NCI-H2107 treated with DMSO at 0.1 percent for 48 hours (cell line): Measurements from ENCODE around the gene GGA1.
"Not testable (repeated sequence)": the region's sequence is repeated elsewhere in the genome, so short reads cannot be mapped to it uniquely, and the experiment has no call there.

Source experiments
- DNase-seq: peaks from one replicate; lab custom pipeline; 2025; ENCODE audit not compliant: unreplicated experiment; lab: John Stamatoyannopoulos, UW

Gene GGA1

DNA sequence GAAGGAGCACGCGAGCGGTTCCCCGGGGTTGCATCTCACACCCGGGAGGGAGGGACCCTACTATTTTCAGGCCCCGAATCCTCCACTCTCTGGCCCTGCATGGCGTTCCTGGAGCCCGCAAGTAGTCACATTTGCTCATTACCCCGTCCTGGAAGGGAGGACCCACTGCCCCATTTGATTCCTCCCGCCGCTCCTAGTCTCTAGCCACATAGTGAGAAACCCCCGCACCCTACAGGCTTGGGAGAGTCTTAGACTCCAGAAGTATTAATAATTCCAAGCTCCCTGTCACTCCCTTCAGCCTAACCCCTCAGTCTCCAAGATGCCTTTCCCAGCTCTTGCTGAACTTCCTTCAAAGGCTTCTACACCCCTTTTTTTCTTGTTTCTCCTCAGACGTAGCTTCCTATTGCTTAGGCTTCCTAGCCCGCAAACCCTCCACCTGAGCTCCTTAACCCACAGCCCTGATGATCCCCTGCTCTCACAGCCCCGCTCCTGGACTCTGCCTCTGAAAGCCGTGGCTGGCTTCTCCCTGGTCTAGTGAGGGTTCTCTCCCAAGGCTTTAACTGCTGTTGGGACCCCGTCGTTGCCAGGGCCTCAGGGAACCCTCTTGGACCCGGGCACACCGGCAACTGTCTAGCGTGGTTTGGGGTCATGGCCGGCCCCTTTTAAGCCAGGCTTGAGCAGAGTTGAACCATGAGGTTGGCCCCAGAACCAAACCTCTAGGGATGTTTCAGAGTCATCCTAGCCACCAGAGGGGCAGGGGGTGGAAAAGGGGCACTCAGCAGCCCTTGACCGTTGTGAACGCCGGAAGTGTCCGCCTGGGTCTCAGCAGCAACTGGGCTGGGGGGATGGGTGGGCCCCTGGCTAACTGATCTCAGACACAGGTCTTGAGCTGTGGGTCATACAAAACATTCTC is 862 bp downstream of the GGA1 start:
- DNase-seq, result no peak

DNA sequence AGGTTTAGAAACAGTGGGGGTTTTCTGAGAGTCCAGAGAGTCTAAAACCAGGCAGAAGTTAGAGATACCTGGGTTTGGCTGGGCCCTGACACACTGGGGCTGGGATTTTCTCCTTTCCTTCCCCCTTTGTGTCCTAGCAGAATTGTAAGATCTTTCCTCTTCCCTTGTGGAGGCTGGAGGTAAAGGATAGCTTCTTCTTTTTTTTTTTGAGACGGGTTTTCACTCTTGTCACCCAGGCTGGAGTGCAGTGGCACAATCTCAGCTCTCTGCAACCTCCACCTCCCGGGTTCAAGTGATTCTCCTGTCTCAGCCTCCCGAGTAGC is 1.5 kb downstream of the GGA1 start:
- not testable (repeated sequence) for DNase-seq

DNA sequence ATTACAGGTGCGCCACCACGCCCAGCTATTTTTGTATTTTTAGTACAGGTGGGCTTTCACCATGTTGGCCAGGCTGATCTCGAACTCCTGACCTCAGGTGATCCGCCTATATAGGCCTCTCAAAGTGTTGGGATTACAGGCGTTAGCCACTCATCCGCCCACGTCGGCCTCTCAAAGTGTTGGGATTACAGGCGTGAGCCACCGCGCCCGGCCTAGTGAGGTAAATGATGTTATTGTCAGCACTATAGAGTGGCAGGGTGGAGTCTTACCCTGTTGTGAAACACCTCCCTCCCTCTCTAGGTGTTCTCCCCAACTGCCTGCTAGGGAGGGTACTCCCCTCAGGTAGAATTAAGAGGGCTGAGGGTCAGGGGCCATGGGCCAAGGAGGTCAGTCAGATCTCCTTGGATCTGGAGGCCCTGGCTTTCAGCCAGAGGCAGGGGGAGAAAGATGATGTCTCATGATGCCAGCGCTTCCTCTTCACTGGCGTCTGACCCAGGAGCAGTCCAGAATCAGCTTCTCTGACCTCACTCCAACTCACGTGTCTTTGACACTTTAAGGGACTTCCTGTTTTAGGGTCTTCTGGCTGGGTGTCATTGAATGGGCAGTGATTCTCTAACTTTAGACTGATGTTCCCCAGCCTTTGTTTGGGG is 2.0 kb downstream of the GGA1 start:
- no peak for DNase-seq

GRCh38 chr22:37611207-37611606 is 2.6 kb downstream of the GGA1 start:
- DNase-seq, result no peak

DNA sequence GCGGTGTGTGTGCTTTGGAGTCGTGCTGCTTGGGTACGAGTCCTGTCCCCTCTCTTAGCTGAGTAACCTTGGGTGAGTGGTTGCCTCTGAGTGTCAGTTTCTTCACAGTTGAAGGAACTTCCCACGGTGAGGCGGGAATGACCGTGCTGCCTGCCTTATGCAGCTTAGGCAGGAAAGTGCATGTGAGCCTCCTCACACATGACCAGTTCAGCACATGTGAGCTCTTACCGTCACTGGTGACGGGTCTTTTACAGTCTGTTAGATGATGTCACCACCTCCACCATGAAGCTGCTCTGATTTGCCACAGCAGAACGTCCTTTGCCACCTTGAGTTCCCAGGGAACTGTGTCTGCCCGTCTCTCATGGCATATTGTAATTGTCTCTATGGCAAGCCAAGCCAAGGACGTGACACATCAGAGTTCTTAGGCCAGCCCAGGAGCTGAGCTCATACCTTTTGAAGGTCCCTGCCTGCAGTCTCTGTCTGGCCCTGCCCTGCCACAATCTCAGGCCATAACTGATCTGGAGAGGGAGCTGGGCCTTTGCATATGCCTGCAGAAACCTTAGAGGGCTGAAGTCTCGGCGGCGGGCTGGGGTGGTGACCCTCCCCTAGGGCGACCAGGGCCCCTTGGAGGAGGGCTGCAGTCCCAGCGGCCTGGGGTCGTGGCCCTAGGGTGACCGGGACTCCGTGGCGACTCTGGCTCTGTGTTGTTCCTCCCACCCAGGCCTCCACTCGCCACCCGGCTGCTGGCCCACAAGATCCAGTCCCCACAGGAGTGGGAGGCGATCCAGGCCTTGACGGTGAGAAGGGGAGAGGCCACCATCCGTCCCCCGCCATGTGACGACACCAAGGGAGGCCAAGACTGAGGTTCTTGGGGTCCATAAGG is 7.8 kb downstream of the GGA1 start:
- no peak for DNase-seq

GRCh38 chr22:37617431-37617830 is 8.8 kb downstream of the GGA1 start:
- no peak for DNase-seq

DNA sequence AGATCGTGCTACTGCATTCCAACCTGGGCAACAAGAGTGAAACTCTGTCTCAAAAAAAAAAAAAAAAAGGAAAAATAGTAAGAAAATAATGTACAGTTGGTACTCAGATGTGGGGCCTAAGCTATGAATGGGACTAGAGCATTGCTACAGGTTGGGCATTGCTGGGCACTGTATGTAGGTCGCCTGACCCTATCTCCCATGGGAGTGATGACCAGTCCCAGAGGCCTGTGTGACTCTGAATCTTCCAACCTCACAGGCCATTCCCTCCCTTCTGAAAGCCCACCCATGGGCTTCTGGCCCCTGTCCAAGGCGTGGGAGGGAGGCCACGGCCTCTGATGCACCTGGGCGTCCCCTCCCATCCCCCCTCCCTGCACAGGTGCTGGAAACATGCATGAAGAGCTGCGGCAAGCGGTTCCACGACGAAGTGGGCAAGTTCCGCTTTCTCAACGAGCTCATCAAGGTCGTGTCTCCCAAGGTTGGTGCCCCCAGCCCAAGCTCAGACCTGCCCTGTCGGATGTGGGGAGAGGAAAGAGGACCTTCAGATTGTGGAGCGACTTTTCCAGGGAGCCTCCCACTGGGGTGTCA is 9.5 kb downstream of the GGA1 start:
- DNase-seq, result no peak

- no peak for DNase-seq
Observed at GRCh38 chr22:37618674-37619073, 10.0 kb downstream of the GGA1 start.

GRCh38 chr22:37619991-37620390 is 11.4 kb downstream of the GGA1 start:
- DNase-seq, result no peak

DNA sequence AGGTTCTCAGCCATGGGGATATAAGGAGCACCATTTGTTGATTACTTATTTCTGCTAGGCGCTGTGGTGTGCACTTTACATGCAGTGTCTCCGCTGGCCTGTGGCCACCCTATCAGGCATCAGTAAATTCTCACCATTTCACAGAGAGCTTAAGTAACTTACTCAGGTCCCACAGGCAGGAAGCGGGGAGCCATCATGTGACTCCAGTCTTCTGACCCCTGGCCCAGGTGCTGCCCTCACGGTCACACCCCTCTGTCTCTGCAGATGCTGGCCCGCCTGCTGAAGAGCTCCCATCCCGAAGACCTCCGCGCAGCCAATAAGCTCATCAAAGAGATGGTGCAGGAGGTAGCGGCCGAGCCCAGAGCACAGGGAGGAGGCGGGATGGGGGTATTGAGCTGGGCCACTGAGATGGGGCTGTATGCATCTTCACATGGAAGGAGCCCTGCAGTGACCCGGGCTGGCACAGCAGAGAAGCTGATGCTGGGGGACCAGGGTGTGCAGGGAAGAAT is 12.8 kb downstream of the GGA1 start:
- no peak for DNase-seq

DNA sequence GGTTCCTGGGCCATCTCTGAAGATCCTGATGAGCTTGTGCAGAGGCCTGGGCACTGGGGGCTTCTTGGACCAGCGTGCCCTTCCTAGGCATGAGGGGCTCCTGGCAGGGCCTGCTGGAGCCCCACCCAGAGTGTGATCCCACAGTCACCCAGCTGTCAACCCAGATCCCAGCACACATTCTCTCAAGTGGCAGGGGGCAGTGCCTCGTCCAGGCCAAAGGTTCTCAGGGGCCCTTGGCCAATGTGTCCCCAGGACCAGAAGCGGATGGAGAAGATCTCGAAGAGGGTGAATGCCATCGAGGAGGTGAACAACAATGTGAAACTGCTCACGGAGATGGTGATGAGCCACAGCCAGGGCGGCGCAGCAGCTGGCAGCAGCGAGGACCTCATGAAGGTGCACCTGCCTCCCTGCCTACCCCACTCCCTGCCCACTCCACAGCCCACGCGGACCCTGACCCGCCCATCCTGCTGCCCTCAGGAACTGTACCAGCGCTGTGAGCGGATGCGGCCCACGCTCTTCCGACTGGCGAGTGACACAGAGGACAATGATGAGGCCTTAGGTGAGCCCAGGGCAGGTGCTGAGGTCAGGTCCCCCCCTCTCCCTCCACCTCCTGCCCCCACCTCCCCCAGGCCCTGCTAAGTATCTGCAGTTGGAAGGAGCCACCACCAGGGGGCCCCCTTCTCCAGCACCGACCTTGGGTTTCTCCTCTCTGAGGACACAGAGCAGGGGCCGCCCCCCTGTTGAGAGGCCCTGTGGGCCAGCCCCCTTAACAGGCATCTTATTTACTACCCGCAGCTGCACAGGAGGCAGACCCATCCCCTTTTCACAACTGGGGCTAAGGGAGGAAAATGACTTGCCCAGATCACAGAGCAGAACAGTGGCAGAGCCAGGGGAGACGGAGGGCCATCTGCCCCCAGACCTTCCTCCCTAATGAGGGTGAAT is 14.7 kb downstream of the GGA1 start:
- DNase-seq, result peak; percentile 21

DNA sequence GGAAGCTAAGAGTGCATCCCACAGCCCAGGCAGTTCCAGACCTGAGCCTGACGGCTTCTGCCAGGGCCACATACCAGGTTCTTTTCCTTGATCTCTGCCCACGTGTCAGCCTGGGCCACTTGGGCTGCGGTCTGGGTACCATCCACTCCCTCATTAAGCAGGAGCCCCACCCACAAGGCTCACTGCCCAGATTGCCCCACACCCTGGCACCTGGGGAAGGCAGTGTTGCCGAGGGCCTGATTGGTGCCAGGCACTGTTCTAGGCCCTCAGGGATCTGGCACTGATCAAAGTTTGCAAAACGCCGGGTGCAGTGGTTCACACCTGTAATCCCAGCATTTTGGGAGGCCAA is 15.4 kb downstream of the GGA1 start:
- no peak for DNase-seq

DNA sequence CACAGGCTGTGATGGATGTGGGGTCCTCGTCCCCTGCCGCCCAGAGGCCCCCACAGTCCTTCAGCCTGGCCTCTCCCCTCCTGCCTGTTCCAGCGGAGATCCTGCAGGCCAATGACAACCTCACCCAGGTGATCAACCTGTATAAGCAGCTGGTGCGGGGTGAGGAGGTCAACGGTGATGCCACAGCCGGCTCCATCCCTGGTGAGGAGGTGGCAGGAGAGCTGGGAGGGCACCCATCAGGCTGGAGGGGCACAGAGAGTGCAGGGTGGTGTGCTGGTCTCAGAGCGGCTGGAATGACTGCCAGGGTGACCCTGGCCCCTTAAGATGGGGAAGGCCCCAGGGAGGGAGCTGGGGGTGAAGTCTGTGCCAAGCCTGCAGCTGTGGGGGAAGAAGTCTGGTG is 16.2 kb downstream of the GGA1 start:
- no peak for DNase-seq

DNA sequence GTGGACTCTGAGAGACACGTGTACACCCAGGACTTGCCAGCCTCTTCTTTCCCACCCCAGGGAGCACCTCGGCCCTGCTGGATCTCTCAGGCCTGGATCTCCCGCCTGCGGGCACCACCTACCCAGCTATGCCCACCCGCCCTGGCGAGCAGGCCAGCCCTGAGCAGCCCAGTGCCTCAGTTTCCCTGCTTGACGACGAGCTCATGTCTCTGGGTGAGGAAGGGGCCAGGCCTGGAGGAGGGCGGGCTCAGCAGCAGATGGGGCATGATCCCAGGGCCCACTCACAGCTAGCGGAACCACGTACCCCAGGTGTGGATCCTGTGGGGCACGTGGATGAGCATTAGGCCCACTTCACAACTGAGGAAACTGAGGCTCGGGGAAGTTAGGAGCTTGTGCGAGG is 17.1 kb downstream of the GGA1 start:
- DNase-seq, result no peak

DNA sequence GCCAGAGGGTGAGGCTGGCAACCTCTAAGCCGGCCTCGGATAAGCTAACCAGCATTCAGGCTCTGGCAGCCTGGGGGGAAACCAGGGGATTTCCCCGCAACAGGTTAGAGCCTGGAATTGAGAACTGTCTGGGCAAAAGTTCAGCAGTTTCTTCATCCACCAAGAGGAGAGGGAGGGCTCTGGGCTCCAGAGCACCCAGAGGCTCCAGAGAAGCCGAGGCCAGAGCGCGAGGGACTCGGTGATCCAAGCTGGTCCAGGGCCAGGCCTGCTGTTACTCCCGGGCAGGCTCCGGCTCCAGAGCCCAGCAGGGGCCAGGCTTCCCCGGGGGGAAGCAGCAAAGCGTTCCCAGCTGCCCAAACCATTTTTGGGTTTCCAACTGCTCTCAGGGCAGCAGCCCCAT is 17.5 kb downstream of the GGA1 start:
- no peak for DNase-seq

GRCh38 chr22:37626556-37627075 is 18.0 kb downstream of the GGA1 start:
- no peak for DNase-seq

DNA sequence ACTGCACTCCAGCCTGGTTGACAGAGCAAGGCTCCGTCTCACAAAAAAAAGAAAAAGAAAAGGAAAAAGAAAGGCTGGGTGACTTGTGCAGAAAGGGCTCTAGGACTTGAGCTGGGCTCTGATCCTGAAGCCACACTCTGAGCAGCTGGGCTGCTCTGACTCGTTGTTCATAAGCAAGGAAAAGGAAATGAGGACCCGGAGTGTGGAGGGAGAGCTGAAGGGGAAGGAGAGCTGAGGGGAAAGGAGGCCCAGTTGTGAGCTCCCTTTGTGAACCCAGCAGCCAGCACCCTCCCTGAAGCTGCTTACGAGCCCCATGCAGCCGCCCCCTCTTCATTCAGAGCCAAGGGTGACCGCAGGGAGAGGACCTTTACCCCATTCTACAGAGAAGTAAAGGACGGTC is 18.5 kb downstream of the GGA1 start:
- no peak for DNase-seq

DNA sequence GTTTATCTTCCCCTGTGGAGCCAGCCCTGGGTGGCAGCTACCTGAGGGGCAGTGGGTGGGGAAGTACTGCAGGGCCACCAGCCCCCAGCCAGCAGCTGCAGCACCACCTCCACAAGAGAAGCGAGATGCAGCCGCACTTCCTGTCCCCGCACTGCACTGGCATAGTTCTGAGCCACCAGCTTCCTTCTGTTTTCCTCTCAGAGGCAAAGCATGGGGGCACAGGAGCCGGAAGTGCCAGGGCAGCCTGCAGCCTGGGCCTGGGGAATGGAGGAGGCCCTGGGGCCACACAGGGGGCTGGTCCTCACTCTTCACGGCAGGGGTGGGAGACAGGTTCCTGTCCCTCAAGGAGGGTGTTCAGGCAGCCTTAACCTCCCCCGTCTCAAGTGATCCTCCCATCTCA is 18.9 kb downstream of the GGA1 start:
- no peak for DNase-seq

DNA sequence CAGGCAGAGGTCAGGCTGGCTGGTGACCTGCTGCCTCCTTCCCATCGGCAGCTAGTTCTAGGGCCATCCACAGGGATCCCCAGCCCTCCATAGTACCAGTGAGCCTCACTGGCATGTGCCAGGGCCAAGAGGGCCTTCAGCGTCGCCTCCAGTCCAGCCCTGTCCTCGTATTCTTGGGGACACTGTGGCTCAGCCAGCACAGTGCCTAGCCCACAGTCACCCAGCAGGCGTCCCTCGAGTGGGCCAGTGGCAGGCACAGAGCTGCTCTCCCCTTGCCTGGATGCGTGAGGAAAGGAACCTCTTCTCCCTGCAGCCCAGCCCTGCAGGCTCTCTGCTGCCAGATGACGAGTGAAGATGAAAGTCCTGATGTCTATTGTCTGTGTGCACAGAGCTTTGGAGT is 20.2 kb downstream of the GGA1 start:
- DNase-seq, result no peak

DNA sequence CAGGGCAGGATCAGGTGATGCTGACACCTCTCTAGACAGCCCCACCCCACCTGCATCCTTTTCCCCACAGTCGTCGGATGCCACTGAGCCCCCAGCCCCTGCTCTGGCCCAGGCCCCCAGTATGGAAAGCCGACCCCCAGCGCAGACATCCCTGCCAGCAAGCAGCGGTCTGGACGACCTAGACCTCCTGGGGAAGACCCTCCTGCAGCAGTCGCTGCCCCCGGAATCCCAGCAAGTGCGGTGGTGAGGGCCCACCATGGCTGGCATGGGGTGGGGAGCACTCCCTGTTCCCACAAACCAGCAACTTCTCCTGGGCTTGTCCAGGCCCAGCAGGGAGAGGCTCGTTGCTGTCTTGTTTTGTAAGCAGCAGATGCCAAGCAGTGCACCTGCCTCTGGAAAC is 21.3 kb downstream of the GGA1 start:
- no peak for DNase-seq
